PC-3 (cell line): ENCODE data around the gene LRRIQ4.

Source experiments
- EZH2 ChIP-seq: fragments of 300-600 bp; sonication (generic); IDR thresholded peaks from one replicate; pipeline ENCODE4 v1.6.1; 2017; ENCODE audit warnings: antibody characterized with exemption, mild to moderate bottlenecking, low read length; ENCODE audit not compliant: unreplicated experiment
- EZH2phosphoT487 ChIP-seq: fragments of 300-600 bp; sonication (generic); IDR thresholded peaks from 2 replicates; pipeline ENCODE4 v1.6.1; 2018; ENCODE audit warnings: mild to moderate bottlenecking, antibody characterized with exemption, low read length, borderline replicate concordance
- TF ChIP-seq, protein P1 (sequence below): fragments of 300-600 bp; sonication (generic); conservative IDR thresholded peaks from 2 replicates; pipeline ENCODE4 v1.5.1; 2017; ENCODE audit warnings: antibody characterized with exemption, low read depth, mild to moderate bottlenecking, low read length

DNA sequence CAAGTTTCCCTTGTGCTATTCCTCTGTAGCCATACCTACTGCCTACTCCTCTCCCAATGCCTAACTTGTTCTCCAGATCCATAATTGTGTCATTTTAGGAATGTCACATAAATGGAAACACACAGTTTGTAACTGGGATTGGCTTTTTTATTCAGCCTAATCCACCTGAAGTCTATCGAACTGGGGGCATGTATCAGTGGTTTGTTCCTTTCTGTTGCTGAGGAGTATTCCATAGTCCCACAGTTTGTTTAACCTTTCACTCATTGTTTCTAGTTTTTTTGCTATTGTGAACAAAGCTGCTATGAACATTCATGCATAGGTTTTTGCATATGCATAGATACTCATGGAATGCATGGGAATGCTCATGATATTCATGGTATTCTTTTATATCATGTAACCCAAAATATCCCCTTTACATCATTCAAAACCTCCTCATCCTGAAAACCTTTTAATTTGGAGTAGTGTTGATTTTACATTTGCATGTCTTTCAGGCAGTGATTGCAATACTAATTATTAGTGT is 25.9 kb downstream of the LRRIQ4 start:
- TF ChIP-seq, protein P1, sequence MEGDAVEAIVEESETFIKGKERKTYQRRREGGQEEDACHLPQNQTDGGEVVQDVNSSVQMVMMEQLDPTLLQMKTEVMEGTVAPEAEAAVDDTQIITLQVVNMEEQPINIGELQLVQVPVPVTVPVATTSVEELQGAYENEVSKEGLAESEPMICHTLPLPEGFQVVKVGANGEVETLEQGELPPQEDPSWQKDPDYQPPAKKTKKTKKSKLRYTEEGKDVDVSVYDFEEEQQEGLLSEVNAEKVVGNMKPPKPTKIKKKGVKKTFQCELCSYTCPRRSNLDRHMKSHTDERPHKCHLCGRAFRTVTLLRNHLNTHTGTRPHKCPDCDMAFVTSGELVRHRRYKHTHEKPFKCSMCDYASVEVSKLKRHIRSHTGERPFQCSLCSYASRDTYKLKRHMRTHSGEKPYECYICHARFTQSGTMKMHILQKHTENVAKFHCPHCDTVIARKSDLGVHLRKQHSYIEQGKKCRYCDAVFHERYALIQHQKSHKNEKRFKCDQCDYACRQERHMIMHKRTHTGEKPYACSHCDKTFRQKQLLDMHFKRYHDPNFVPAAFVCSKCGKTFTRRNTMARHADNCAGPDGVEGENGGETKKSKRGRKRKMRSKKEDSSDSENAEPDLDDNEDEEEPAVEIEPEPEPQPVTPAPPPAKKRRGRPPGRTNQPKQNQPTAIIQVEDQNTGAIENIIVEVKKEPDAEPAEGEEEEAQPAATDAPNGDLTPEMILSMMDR: no peak
- TF ChIP-seq EZH2phosphoT487 (no peak), EZH2 (no peak)
